HEK293T (cell line): ENCODE data around the gene RBBP8NL.

Source experiments
- BHLHE40 ChIP-seq: fragments of 450-650 bp; IDR thresholded peaks from 2 replicates; pipeline ENCODE4 v1.6.1; 2016; ENCODE audit warnings: mild to moderate bottlenecking, moderate library complexity, borderline replicate concordance
- FOXA1 ChIP-seq: fragments of 450-650 bp; IDR thresholded peaks from 2 replicates; pipeline ENCODE4 v1.6.1; 2016; ENCODE audit warnings: mild to moderate bottlenecking
- FOXM1 ChIP-seq: fragments of 450-650 bp; IDR thresholded peaks from 2 replicates; pipeline ENCODE4 v1.6.1; 2017; ENCODE audit warnings: mild to moderate bottlenecking, borderline replicate concordance
- SP1 ChIP-seq: fragments of 450-650 bp; IDR thresholded peaks from 2 replicates; pipeline ENCODE4 v1.6.1; 2017
- SUZ12 ChIP-seq: fragments of 450-650 bp; IDR thresholded peaks from 2 replicates; pipeline ENCODE4 v1.6.1; 2016; ENCODE audit warnings: mild to moderate bottlenecking
- TARDBP ChIP-seq: fragments of 450-650 bp; IDR thresholded peaks from 2 replicates; pipeline ENCODE4 v1.6.1; 2016
- ZNF384 ChIP-seq: fragments of 450-650 bp; IDR thresholded peaks from 2 replicates; pipeline ENCODE4 v1.6.1; 2016

- no peak for TF ChIP-seq SP1
- no peak for TF ChIP-seq FOXA1
- TF ChIP-seq SUZ12, result no peak
- no peak for TF ChIP-seq ZNF384
- TF ChIP-seq FOXM1, result no peak
- no peak for TF ChIP-seq TARDBP
- TF ChIP-seq BHLHE40, result no peak
These were observed 11.9 kb upstream of the RBBP8NL start for GRCh38 chr20:62439218-62439617.
